PC-9 (cell line): ENCODE measurements around the gene LRRK1. TPM values are rescaled to one million over a fixed set of nuclear protein-coding genes. Genes with fewer than 3 reads are reported as not detected.
A peak's percentile ranks its signal among the peaks of the same experiment; 100 is the strongest.

Experiments
- BruUV-seq: library from RNA; stranded (reverse); fragments of 400-500 nt; replicated peaks from 2 replicates; lab custom pipeline; 2021; lab: Mats Ljungman, UMichigan
- CTCF ChIA-PET: fragments of 300-600 bp; sonication (Branson Sonifier 250); formaldehyde crosslinking; loops from one replicate; lab custom pipeline; 2022; ENCODE audit warnings: antibody characterized with exemption; lab: Charles Lee
- POLR2A ChIA-PET: fragments of 300-600 bp; sonication (Branson Sonifier 250); formaldehyde crosslinking; loops from one replicate; lab custom pipeline; 2022; ENCODE audit warnings: antibody characterized with exemption; ENCODE audit not compliant: unreplicated experiment; lab: Charles Lee
- DNase-seq, 2 experiments: peaks; one replicate each; pipeline versions ENCODE4 v3.0.0 to v3.0.0-alpha.2; 2015 to 2022; ENCODE audit warnings: mixed read lengths in 1 of 2
- H2AFZ ChIP-seq: fragments of 200-600 bp; sonication (generic); 2 replicates; pipeline ENCODE4 v1.8.1; 2017; ENCODE audit warnings: antibody characterized with exemption
- H3F3A ChIP-seq: fragments of 200-600 bp; sonication (generic); 2 replicates; pipeline ENCODE4 v1.8.1; 2017; ENCODE audit warnings: antibody characterized with exemption, mild to moderate bottlenecking, low read depth; ENCODE audit not compliant: insufficient read depth
- H3K27ac ChIP-seq: fragments of 200-600 bp; sonication (generic); 2 replicates; pipeline ENCODE4 v1.6.1; 2016; ENCODE audit warnings: mixed run types
- H3K27me3 ChIP-seq: fragments of 200-600 bp; sonication (generic); 2 replicates; pipeline ENCODE4 v1.6.1; 2016; ENCODE audit warnings: low read depth, mixed run types; ENCODE audit not compliant: insufficient read depth
- H3K36me3 ChIP-seq: fragments of 200-600 bp; sonication (generic); 2 replicates; pipeline ENCODE4 v1.6.1; 2016; ENCODE audit warnings: low read depth, mixed run types
- H3K4me1 ChIP-seq: fragments of 200-600 bp; sonication (generic); replicated peaks from 2 replicates; pipeline ENCODE4 v1.6.1; 2016; ENCODE audit warnings: mixed run types; ENCODE audit not compliant: insufficient read depth
- H3K4me2 ChIP-seq: fragments of 200-600 bp; sonication (generic); 2 replicates; pipeline ENCODE4 v1.6.1; 2017; ENCODE audit warnings: mixed run types
- H3K4me3 ChIP-seq: fragments of 200-600 bp; sonication (generic); 2 replicates; pipeline ENCODE4 v1.6.1; 2016; ENCODE audit warnings: mixed run types
- H3K79me2 ChIP-seq: fragments of 200-600 bp; sonication (generic); 2 replicates; pipeline ENCODE4 v1.6.1; 2017; ENCODE audit warnings: low read depth, mixed run types
- H3K9me2 ChIP-seq: fragments of 200-600 bp; sonication (generic); 2 replicates; pipeline ENCODE4 v1.8.1; 2017; ENCODE audit warnings: mild to moderate bottlenecking; ENCODE audit not compliant: insufficient read depth
- H3K9me3 ChIP-seq: fragments of 200-600 bp; sonication (generic); 2 replicates; pipeline ENCODE4 v1.8.1; 2016; ENCODE audit warnings: low read depth; ENCODE audit not compliant: insufficient read depth
- H4K20me1 ChIP-seq: fragments of 200-600 bp; sonication (generic); 2 replicates; pipeline ENCODE4 v1.8.1; 2017; ENCODE audit not compliant: insufficient read depth
- CTCF ChIP-seq: fragments of 200-600 bp; sonication (generic); conservative IDR thresholded peaks from 2 replicates; pipeline ENCODE4 v1.6.1; 2017; ENCODE audit warnings: mixed run types, antibody characterized with exemption, mild to moderate bottlenecking, moderate library complexity
- EZH2 ChIP-seq: fragments of 200-600 bp; sonication (generic); IDR thresholded peaks from 2 replicates; pipeline ENCODE4 v1.8.0; 2017; ENCODE audit warnings: antibody characterized with exemption, low read depth
- intact Hi-C: fragments of 100-400 bp; cut with micrococcal nuclease; formaldehyde crosslinking; loops from one replicate; pipeline ENCODE4 v1.10.0; 2022; ENCODE audit not compliant: unreplicated experiment
- total RNA-seq: library from RNA; stranded (reverse); gene quantifications from 2 replicates; pipeline ENCODE4 v1.2.3, GENCODE V29; 2021

LRRK1 gene
- total RNA-seq, 1 experiment from 2014 or later: 15.7 TPM

GRCh38 chr15:100889385-100890050, 29.6 kb upstream of the LRRK1 start:
- peaks cover 99% of the 10 kb centered on the region for H3K79me2 ChIP-seq
- H3K4me3 ChIP-seq: no peak overlapping the region
- H3K4me2 ChIP-seq: no peak overlapping the region
- peaks cover 78% of the 10 kb centered on the region for H3K36me3 ChIP-seq
- ChIA-PET CTCF (no interaction called here), POLR2A (interaction anchor here (0.5 to 1.0 kb wide), 5 partner anchors 12 to 286 kb away, joined by 3 to 8 read pairs (median 4); no protein-coding TSS in a partner anchor)
- peak overlapping the region; percentile 25; the same call in 1 of the 2 replicates for H3K27ac ChIP-seq
- H3K4me1 ChIP-seq: peaks cover 15% of the 10 kb centered on the region
- BruUV-seq: no TSS peak
- intact Hi-C loops: no loop called here
- no peaks in the 10 kb centered on the region for H3K9me2 ChIP-seq
- TF ChIP-seq EZH2 (no peak), CTCF (no peak)
- no peaks in the 10 kb centered on the region for H3K9me3 ChIP-seq
- H3K27me3 ChIP-seq: no peaks in the 10 kb centered on the region
- peaks cover 70% of the 10 kb centered on the region for H4K20me1 ChIP-seq
- peaks cover 78% of the 10 kb centered on the region for H3F3A ChIP-seq
- peak; percentile 35 to 69 for DNase-seq
- H2AFZ ChIP-seq: no peak overlapping the region

- no peaks in the 10 kb centered on the region for H3K9me3 ChIP-seq
- BruUV-seq: no TSS peak
- peaks cover 9% of the 10 kb centered on the region for H3K4me1 ChIP-seq
- peaks cover 97% of the 10 kb centered on the region for H3K79me2 ChIP-seq
- H3F3A ChIP-seq: peaks cover 84% of the 10 kb centered on the region
- H4K20me1 ChIP-seq: peaks cover 63% of the 10 kb centered on the region
- ChIA-PET POLR2A (interaction anchor here (0.6 to 1.0 kb wide), 2 partner anchors 13 to 222 kb away, joined by 5 to 8 read pairs; no protein-coding TSS in a partner anchor), CTCF (no interaction called here)
- no peaks in the 10 kb centered on the region for H3K27me3 ChIP-seq
- no peak overlapping the region for H3K4me2 ChIP-seq
- H3K36me3 ChIP-seq: peaks cover 79% of the 10 kb centered on the region
- DNase-seq: peak in 1 of 2 experiments; percentile 18
- no peak for TF ChIP-seq CTCF
- no peak for TF ChIP-seq EZH2
- 0 out of 2 replicates have a peak overlapping the region, but pooled peaks have one; percentile 25 for H3K27ac ChIP-seq
- no peak overlapping the region for H3K4me3 ChIP-seq
- intact Hi-C loops: no loop called here
- no peak overlapping the region for H2AFZ ChIP-seq
- no peaks in the 10 kb centered on the region for H3K9me2 ChIP-seq
These were observed 29.0 kb upstream of the LRRK1 start for GRCh38 chr15:100890051-100890720.

GRCh38 chr15:100890850-100891249, 28.3 kb upstream of the LRRK1 start:
- Histone ChIP-seq H3K4me2 (no peak overlapping the region), H3K36me3 (peaks cover 77% of the 10 kb centered on the region), H3K9me3 (no peaks in the 10 kb centered on the region), H2AFZ (no peak overlapping the region), H3F3A (peaks cover 86% of the 10 kb centered on the region), H3K4me1 (peaks cover 2% of the 10 kb centered on the region; the same call in 1 of the 2 replicates), H3K27me3 (no peaks in the 10 kb centered on the region), H3K4me3 (no peak overlapping the region), H3K9me2 (no peaks in the 10 kb centered on the region), H3K79me2 (peaks cover 90% of the 10 kb centered on the region), H3K27ac (no peak overlapping the region), H4K20me1 (peaks cover 56% of the 10 kb centered on the region)
- ChIA-PET CTCF (no interaction called here), POLR2A (no interaction called here)
- TF ChIP-seq CTCF: no peak
- no peak for TF ChIP-seq EZH2
- no TSS peak for BruUV-seq
- intact Hi-C loops: no loop called here
- DNase-seq: no peak
